Stimulated activated CD8-positive, alpha-beta memory T cell treated with anti-CD3 and anti-CD28 coated beads, Interleukin-4, amount 100 ng/mL, for 4 hours (primary cell): Measurements from ENCODE around the gene SNN.

Experiments
- DNase-seq, 2 donors: peaks; one replicate each; pipeline ENCODE4 v3.0.0-alpha.2; 2020; ENCODE audit warnings: low read depth in 2 of 2, low spot score in 1 of 2

Gene SNN

DNA sequence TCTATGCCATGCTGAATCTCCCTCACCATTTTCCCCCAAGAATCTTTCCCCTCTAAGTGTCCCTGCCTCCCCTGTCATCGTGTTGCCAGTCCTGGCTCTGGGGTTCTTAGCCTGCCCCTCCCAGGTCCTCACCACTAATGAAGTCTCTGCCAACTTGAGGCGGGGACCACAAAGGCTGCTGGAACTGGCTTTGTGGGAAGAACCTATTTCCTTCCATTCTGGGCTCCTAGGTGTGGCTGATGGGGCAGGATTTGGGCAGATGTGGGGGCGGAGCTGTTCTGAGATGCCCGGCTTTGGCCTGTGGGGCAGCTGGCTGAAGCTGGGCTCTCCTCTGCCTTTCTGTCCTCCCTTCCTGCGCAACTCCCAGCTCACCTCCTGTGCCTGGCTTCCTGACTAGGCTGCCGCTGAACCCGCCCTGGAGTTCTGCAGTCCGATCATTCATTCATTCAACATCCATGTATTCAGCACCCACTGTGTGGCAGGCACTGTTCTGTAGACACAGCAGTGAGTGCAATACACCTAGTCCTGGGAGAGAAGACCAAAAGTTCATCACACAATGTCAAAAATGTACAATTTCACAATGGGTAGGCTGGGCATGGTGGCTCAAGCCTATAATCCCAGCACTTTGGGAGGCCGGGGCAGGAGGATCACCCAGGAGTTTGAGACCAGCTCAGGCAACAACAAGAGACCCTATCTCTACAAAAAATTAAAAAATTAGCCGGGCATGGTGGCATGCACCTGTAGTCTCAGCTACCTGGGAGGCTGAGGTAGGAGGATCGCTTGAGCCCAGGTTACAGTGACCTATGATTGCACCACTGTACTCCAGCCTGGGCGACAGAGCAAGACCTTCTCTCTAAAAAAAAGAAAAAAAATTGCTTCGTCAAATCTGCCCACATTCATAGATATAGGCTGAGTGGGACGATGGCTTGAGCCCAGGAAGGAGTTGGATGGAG is 1.9 kb upstream of the SNN start:
- DNase-seq, result no peak

DNA sequence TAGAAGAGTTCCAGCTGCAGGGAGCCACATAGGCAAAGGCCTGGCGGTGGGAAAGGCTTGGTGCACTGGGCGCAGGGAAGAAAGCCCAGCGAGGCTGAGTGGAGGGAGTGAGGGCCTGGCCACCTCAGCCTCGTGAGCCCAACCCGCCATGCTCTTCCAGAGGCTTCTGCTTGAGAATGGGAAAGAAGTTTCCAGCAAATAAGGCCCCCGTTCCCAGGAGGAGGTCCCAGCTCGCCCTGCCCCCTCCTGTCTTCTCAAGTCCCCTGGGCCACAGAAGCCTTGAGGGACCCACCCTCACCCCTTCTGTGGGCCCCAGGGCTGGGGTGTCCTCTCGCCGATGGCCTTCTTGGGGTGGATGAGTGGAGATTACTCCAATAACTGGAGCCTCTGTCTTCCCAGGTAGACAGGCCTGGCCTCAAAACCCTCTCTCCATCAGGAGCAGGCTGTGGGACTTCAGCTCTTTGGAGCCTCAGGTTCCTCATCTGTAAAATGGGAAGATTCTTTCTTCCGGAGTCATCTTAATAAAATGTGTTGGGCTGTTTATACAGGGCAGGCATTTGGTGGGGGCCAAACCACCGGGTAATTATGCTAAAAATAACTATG is 933 bp upstream of the SNN start:
- DNase-seq, result no peak

DNA sequence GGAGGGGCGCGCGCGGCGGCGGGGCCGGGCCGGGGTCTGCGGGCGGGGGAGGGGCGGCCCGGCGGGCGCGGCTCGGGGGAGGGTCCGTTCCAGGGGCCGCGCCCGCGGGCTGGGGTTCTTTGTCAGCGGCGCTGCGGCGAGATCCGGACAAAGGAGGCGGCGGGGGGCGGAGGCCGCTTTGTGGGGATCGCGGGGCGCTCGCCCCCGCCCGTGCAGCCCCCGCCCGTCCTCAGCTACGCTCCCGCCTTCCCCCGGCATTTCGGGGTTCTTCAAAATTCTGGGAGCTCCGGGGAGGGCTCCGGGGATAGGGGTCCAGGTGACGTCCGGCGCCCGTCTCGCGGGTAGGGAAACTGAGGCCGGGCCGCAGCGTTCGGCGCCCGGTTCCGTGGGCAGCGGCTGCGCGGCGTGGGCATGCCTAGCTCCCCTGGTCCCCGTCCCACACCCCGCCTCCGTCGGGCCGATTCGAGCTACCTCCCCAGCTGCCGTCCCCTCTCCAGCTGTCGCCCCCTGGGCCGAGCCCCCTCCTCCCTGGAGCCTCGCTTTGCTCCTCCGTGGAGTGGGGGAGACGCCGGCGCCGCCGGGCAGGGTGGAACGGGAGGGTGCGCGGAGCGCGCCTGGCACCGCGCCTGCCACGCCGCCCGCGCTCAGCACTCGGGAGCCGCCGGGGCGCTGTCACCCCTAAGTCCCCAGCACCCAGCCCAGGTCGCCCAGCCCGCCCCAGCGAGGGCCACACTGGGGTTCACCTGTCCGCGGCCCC is 546 bp downstream of the SNN start:
- DNase-seq, result no peak

DNA sequence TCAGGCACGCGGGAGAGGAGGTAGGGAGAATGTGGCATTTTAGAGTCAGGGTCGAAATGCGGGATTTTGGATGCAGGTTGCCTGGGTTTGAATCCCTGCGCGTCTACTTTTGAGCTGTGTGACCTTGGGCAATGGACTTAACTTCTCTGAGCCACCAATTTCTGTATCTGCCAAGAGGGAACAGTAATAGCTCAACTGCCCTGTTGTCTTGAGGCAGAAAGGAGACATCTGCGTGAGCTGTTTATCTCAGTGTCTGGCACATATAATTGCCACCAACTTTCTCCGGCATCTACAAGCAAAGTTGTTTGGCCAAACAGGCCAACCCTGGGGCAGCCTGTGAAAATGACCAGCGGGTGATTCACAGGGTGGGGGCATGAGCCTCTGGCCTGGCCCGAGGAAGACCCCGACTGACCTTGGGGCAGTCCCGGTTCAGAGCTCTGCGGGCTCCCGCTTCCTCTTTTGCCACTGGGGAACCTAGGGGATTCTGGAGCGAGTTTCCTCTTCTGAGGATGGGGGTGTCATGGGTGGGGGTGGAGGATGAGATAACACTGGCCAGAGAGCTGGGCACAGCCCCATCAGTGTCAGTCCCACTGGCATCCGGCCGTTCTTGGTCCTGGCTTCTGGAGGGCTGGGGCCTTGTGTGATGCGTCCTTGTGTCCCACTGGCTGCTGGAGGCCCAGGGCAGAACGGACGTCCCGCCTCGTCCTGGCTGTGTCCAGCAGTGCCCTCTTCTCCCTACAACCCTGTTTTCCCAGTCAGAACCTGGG is 1.3 kb downstream of the SNN start:
- no peak for DNase-seq

DNA sequence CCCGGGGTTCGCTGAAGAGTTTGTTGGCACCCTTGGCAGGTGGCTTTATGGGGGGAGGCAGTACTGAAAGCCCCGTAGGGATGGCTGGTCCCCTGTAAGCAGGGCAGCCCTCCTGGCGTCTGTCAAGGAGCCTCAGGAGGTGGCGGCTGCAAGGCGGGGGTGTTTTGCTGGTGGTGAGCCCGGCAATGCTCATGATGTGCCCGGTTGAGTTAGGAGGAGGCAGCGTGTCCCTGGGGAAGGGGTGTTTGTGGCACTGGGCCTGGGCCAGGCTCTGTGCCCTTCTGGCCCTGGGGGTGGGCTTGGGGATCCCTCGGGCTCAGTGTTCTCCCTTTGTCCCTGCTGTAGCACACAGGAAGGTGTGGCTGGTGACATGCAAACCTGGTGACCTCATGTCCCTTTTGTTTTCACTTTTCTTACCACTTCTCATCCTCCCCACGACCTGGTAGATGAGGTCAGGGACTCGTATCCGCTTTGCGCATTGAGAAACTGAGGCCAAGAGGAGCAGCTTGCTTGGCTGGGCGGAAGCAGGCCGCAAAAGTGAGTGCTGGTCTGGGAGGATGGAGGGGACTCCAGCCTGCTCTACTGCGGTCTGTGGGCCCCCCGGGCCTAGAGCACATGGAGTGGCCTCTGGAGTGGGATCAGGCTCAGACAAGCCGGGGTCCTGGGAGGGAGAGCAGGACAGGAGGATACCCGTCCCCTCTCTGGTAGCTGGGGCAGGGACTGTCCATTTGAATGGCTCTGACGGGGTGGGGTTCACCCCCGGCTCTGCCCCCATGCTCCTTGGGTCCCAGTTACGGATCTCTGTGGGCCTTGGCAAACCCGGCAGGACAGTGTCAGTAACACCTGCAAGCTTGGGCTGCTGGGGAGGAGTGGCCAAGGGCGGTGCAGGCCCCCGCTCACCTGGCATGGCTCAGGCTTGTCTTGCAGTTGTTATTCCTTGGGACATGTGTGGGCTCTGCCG is 2.2 kb downstream of the SNN start:
- DNase-seq, result no peak

DNA sequence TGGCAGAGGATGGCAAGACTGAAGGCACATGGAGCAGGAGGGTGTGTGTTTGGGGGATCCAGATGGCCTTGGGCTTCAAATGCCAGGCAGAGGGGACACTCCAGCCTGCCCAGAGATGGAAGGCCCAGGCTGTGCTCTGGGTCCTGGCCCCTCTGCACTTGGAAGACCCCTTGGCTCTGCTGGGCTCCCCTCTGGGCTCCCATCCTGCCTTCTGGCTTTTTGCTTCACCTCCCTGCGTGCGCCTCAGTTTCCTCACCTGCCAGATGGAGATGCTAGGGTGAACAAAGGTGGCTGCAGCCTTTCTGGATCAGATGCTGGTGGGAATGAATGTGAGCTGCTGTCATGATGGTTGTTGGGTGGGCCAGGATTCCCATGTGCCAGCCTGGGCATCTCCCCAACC is 3.0 kb downstream of the SNN start:
- no peak for DNase-seq

DNA sequence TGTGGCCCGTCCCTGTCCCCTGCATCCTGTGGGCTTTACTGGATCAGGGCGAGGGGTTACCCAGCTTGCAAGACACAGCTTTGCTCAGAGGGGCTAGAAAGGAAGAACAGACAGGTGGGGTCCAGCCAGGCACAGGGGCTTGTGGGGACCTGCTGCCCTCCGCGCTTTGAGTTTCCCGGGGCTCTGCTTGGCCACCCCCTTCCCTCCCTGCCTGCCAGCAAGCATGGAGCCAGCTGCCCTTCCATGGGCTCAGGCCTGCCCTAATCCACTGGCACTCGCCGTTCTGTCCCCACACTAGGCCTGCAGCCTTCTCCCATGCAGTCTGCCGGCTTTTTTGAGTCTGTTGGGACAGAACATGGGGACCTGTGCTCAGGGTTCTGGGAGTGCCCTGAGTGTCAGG is 3.4 kb downstream of the SNN start:
- DNase-seq, result no peak

DNA sequence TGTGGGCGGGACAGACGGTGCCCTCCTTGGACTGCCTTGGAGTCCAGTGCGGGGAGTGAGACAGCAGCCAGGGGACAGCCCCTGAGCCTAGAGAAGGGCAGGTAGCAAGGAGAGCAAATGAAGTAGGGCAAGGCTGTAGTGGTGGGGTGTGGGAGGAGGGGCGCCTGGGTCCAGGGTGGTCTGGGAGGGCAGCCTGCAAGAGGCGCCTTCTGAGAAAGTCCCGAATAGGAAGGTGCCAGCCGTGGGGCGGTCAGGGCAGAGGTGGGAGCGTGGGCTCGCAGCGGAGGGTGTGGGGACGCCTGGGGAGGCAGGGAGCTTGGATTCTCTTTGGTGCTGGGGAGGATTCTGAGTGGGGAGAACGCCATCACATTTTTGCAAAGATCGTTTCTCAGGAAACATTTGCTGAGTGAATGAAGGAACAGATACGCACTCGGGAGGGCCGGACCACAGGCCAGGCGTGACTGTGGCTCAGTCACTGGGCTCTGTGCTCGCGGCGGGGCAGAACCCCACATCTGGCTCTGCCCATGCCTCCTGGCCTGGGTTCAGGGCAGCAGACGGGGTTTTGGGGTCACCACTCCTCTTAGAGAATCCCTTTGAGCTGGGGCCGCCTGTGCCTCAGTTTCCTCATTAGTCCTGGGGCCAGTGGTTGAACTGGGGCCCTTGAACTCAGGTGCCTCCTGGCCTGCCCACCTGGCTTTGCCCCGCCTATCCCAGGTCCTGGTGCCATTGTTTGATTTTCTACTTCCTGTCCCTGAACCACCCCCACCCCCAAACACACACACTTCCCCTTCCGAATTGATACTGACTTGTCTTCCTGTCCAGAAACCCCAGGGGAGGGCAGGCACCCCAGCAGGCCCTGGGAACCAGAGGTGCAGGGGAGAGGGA is 4.2 kb downstream of the SNN start:
- DNase-seq, result no peak

DNA sequence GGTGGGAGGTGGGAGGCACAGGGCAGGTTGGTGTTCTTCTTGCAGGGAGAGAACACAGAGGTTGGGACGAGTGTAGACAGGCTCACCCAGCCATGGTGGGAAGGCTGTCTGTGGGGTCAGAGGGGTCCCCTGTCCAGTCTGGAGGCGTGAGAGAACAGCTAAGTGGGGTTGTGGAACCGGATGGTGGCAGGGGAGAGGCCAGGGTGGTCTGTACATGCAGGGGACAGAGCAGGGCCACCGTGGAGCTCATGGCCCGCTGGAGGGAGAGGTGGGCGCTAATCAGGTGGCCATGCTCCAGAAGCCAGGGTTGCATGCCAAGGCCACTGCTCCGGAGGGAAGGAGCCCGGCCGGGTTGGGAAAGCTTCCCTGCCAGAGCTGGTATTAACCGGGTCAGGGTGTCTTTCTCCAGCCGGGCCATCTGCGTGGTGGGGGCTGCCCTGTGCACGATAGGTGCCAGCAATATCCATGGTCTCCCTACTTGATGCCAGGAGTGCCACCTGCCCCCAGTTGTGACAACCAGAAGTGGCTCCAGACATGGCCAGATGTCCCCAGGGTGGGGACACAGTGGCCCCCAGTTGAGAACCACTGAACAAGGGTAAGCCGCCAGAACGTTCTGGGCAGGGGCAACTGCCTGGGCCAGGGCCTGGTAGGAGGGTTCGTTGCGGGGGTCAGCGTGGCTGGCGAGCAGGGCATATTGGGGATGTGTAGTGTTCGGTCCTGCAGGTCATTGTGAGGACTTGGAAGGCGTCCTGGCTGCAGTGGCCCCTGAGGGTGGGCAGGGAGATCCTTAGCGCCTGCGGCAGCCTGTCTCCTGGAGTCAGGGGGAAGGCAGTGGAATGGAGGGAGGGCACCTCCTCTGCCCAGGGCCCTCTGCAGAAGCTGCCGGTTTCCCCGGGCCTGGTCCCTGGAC is 5.1 kb downstream of the SNN start:
- no peak for DNase-seq

DNA sequence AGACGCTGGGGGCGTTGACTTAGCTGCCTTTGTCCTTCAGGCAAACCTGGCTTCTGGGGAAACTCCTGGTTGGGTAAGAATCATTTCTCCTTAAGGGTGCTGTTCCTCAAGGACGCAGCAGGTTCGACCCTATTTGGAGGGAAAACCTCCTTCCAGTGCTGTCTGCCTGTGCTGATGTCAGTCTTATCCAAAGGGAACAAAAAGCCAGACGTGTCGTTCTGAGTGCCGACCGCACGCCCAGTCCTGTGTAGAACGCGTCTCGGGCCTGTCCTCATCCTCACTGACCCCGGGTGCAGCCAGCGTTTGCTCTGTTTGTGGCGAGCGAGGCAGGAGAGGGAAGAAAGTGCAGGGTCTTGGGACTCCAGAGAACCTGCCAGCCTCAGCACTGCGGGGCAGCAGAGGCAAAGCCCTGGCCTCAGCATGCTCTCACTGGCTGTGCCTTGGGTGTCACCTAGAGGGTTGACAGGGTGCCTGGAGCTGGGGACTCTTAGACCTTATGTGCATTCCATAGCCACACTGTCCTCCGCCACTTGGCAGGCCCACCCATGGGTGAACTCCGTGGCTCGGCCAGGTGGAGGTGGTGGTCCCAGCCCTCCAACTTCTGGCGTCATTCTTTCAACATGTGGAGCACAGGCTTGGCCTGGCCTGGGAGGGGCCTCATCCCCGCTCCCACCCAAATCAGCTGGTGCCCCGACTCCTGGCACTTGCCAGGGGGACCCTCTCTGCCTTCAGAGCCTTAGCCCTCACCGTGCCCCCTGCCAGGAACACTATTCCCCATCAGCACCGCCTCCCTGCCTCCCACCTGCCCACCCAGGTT is 6.0 kb downstream of the SNN start:
- no peak for DNase-seq

DNA sequence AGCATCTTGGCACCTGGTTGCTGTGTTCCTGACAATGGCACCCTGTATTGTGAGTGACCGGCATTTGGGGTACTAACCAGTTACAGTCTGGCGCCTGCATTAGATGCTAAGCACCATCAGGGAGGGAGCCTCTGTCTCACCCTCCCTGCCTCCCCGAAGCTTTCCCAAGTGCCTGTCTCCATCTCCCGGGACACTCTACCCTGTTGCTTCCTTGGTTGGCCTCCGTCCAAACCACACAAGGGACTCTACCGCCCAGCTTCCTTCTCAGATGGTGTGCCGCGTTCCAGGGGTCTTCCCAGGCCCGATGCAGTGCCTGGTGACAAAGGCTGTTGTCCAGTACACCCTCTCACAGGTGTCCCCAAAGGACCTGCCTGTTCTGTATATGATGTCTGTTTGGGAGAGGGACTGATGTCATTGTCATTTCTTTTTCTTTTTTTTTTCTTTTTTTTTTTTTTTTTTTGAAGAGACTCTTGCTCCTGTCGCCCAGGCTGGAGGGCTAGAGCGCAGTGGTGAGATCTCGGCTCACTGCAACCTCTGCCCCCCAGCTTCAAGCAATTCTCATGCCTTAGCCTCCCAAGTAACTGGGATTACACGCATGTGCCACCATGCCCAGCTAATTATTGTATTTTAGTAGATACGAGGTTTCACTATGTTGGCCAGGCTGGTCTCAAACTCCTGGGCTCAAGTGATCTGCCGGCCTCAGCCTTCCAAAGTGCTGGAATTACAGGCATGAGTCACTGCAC is 6.7 kb downstream of the SNN start:
- no peak for DNase-seq

DNA sequence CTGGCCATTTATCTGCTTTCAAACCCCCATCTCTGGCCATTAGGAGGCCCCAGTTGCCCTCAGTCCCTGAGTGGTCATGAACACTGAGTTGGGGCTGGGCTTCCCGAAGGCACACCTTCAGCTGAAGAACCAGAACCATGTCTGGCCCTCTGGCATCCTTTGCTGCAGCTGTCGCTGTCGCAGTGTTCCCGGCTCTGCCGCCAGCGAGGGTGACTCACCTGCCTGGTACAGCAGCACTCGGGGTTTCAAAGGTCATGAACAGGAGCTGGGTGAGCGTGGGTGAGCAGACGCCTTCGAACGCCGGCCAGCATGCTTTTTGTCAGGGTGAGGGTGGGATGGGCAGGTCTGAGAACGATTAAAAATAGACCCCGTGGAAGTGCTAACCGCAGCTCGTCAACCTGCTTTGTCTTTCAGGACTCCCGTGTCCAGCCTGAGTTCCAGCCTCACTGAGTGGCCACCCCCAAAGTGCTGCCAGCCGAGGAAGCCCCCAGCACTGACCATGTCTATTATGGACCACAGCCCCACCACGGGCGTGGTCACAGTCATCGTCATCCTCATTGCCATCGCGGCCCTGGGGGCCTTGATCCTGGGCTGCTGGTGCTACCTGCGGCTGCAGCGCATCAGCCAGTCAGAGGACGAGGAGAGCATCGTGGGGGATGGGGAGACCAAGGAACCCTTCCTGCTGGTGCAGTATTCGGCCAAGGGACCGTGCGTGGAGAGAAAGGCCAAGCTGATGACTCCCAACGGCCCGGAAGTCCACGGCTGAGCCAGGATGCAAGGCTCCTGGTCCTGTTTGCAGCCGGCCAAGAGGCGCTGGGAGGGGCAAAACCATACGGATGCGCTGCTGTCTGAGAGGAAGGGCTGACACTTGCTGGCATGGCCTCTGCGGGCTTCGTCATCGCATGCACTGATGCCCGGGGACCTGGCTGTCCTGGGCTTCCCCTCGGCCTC is 7.6 kb downstream of the SNN start:
- DNase-seq, result no peak

DNA sequence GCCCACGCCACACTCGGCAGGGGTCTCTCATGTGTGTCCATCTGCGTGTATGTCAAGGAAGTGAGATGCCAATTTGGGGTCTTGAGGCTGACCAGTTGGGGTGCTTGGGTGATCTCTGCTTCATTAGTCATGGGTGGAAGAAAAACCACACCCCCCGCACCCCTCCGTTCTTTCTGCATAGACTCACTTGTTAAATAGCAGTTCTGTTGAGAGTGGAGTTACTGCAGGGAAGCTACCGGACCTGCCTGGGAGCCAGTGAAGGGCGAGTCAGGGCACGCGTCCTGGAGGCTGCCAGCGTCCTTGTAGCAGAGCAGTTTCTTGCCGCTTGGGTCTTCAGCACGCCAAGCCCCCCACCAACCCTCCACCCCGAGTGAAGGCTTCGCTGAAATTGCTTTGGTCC is 8.5 kb downstream of the SNN start:
- DNase-seq, result no peak

DNA sequence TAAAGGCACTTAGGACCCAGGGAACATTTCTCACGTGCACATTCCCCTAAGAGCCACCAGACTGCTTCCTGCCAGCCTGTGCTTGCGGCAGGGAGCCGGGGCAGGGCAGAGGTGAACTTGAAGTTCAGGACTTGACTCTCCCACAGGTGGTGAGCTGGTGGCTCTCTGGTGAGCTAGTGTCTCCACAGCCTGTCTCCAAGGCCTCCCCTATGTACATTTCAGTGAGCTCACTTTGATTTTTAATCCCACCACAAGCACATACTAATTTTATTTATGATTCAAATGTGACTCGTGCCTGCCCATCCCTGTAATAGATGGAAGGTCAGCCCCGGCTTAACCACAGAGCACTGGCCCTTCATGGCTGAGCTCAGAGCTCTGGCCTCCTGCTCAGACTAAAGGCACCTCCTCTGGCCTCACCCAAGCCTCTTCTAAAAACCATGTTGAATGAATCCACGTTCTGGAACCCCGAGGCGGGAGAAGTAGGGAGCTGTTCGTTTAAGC is 9.2 kb downstream of the SNN start:
- DNase-seq, result no peak
